Measurements from ENCODE around the gene MAPKAP1.

Gene MAPKAP1

GRCh38 chr9:125591888-125592287, 115.1 kb downstream of the MAPKAP1 start:
- CTCF ChIA-PET: interaction anchor here (0.9 kb wide), 1 partner anchor 36 kb away, joined by 3 read pairs; no protein-coding TSS in a partner anchor
- no peak for TF ChIP-seq CTCF (IDR thresholded peaks at IDR 0.05; ENCODE audit: insufficient read depth, low read length, missing control alignments)
- no peak overlapping the region for H3K4me3 ChIP-seq (ENCODE audit: low read depth, low read length)
- POLR2A ChIA-PET: no interaction called here
- no peak for DNase-seq (ENCODE audit: low read depth, low spot score)

- no peak for TF ChIP-seq CTCF (IDR thresholded peaks at IDR 0.05; ENCODE audit: insufficient read depth, low read length, missing control alignments)
- ChIA-PET CTCF (interaction anchor here (0.8 to 0.9 kb wide), 2 partner anchors 9 to 37 kb away, joined by 3 read pairs; no protein-coding TSS in a partner anchor), POLR2A (no interaction called here)
- DNase-seq (ENCODE audit: low read depth, low spot score): no peak
- H3K4me3 ChIP-seq (ENCODE audit: low read depth, low read length): no peak overlapping the region
Measured at GRCh38 chr9:125591245-125591644, 115.8 kb downstream of the MAPKAP1 start.

GRCh38 chr9:125589287-125589686, 117.7 kb downstream of the MAPKAP1 start:
- POLR2A ChIA-PET: no interaction called here

DNA sequence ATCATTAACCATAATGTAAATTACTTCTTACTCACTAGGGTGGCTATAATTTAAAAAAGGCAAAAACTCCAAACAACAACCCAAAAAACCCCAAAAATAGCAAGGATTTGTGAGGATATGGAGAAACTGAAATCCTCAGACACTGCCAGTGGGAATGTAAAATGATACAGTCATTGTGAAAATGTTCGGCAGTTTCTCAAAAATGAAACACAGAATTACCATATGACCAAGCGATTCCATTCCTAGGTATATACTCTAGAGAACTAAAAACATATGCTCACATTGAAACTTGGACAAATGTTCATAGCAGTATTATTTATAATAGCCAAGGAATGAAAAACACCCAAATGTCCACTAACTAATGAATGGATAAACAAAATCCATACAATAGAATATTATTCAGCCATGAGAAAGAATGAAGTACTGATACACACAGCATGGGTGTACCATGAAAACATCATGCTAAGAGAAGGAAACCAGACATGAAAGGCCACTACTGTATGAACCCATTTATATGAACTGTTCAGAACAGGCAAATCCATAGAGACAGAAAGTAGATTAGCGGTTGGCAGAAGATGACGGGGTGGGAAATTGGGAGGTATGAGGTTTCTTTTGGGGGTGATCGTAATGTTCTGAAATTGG, 119.1 kb downstream of the MAPKAP1 start:
- ChIA-PET CTCF (no interaction called here), POLR2A (no interaction called here)
- H3K4me3 ChIP-seq (ENCODE audit: low read depth, low read length): no peak overlapping the region
- no peak for TF ChIP-seq CTCF (IDR thresholded peaks at IDR 0.05; ENCODE audit: insufficient read depth, low read length, missing control alignments)
- DNase-seq (ENCODE audit: low read depth, low spot score): no peak

More at GRCh38 chr9:125589287-125589686, 117.7 kb downstream of the MAPKAP1 start:
- CTCF ChIA-PET: interaction anchor here (1.0 kb wide), 1 partner anchor 182 kb away, joined by 3 read pairs; no protein-coding TSS in a partner anchor
- TF ChIP-seq CTCF (IDR thresholded peaks at IDR 0.05; ENCODE audit: insufficient read depth, low read length, missing control alignments): no peak
- DNase-seq (ENCODE audit: low read depth, low spot score): no peak
- H3K4me3 ChIP-seq (ENCODE audit: low read depth, low read length): no peak overlapping the region

- H3K4me3 ChIP-seq (ENCODE audit: low read depth, low read length): no peak overlapping the region
- CTCF ChIA-PET: interaction anchor here (0.6 kb wide), 1 partner anchor 13 kb away, joined by 3 read pairs; no protein-coding TSS in a partner anchor
- no peak for DNase-seq (ENCODE audit: low read depth, low spot score)
- POLR2A ChIA-PET: no interaction called here
- no peak for TF ChIP-seq CTCF (IDR thresholded peaks at IDR 0.05; ENCODE audit: insufficient read depth, low read length, missing control alignments)
Measured at GRCh38 chr9:125586172-125586511, 120.9 kb downstream of the MAPKAP1 start.

DNA sequence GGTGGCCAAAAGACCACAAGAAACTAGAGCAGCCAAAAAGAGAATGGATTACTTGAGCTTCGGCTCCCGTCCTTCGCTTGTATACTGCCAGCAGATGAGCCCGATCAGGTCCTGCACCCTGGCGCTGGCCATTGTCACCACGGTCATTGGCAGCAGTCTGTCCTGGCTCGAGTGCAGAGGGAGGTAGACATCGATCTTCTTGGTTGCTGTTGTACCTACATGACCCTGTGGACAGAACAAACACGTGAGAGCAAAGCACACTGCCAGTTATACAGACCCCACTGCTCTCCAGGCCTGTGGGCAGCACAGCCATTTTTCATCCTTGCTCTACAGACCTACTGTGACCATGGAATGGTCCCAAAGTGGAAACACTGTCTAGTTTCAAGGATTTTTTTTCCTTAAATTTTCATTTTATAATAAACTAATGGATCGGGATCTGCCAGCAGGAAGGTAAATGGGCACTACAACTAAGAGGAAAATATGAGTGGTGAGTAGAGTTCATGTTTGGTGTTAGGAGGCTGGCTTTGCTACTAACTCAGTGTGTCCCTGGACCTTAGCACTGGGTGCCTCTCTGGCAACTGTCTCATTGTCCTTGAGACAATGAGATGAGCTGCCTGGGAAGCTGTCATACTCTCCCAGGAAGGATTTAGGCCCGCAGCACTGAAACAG, 121.4 kb downstream of the MAPKAP1 start:
- no peak overlapping the region for H3K4me3 ChIP-seq (ENCODE audit: low read depth, low read length)
- DNase-seq (ENCODE audit: low read depth, low spot score): no peak
- POLR2A ChIA-PET: no interaction called here
- CTCF ChIA-PET: no interaction called here
- no peak for TF ChIP-seq CTCF (IDR thresholded peaks at IDR 0.05; ENCODE audit: insufficient read depth, low read length, missing control alignments)

Measured in AG04449 (cell line).